ENCODE results near the gene PPP6R2. TPM values are rescaled to one million over a fixed set of nuclear protein-coding genes. Genes with fewer than 3 reads are reported as not detected.
"Not testable (repeated sequence)": the region's sequence is repeated elsewhere in the genome, so short reads cannot be mapped to it uniquely, and the experiment has no call there.

Gene PPP6R2
- total RNA-seq, 1 donor from 2014 or later, result 65.4 TPM

GRCh38 chr22:50315289-50316113, 27.6 kb upstream of the PPP6R2 start:
- DNase-seq (ENCODE audit: low spot score), result no peak
- ATAC-seq, result no peak

- DNase-seq (ENCODE audit: low spot score) (no peak), ATAC-seq (no peak)
Measured at GRCh38 chr22:50316114-50317065, 26.7 kb upstream of the PPP6R2 start.

GRCh38 chr22:50317178-50317577, 25.9 kb upstream of the PPP6R2 start:
- no peak for ATAC-seq
- no peak for DNase-seq (ENCODE audit: low spot score)

GRCh38 chr22:50317674-50318073, 25.5 kb upstream of the PPP6R2 start:
- no peak for DNase-seq (ENCODE audit: low spot score)
- no peak for ATAC-seq

GRCh38 chr22:50318356-50318697, 24.8 kb upstream of the PPP6R2 start:
- ATAC-seq (no peak), DNase-seq (ENCODE audit: low spot score) (no peak)

- ATAC-seq, result no peak
- no peak for DNase-seq (ENCODE audit: low spot score)
Measured at GRCh38 chr22:50318698-50319411, 24.3 kb upstream of the PPP6R2 start.

GRCh38 chr22:50319503-50319951, 23.6 kb upstream of the PPP6R2 start:
- no peak for DNase-seq (ENCODE audit: low spot score)
- no peak for ATAC-seq

- ATAC-seq (no peak), DNase-seq (ENCODE audit: low spot score) (no peak)
Measured at GRCh38 chr22:50320116-50320515, 23.0 kb upstream of the PPP6R2 start.

- DNase-seq (ENCODE audit: low spot score) (no peak), ATAC-seq (no peak)
Measured at GRCh38 chr22:50320671-50321325, 22.3 kb upstream of the PPP6R2 start.

GRCh38 chr22:50322382-50323104, 20.6 kb upstream of the PPP6R2 start:
- peak; percentile 35 for ATAC-seq
- not testable (repeated sequence) for DNase-seq (ENCODE audit: low spot score)

GRCh38 chr22:50323900-50324299, 19.2 kb upstream of the PPP6R2 start:
- no peak for DNase-seq (ENCODE audit: low spot score)
- ATAC-seq, result no peak

- DNase-seq (ENCODE audit: low spot score) (no peak), ATAC-seq (no peak)
Measured at GRCh38 chr22:50325444-50326224, 17.5 kb upstream of the PPP6R2 start.

- no peak for ATAC-seq
- no peak for DNase-seq (ENCODE audit: low spot score)
Measured at GRCh38 chr22:50326225-50326955, 16.7 kb upstream of the PPP6R2 start.

- peak; percentile 82 for DNase-seq (ENCODE audit: low spot score)
- ATAC-seq, result peak; percentile 95
Measured at GRCh38 chr22:50326956-50327710, 16.0 kb upstream of the PPP6R2 start, which contains the start of gene DENND6B. Gene DENND6B (minus strand): TSS chr22:50327012. CDS start chr22:50326988, 24 bp downstream.

GRCh38 chr22:50327711-50328019, 15.5 kb upstream of the PPP6R2 start:
- no peak for ATAC-seq
- no peak for DNase-seq (ENCODE audit: low spot score)

- no peak for DNase-seq (ENCODE audit: low spot score)
- no peak for ATAC-seq
Measured at GRCh38 chr22:50329236-50329635, 13.9 kb upstream of the PPP6R2 start.

- not testable (repeated sequence) for ATAC-seq; DNase-seq (ENCODE audit: low spot score)
Measured at GRCh38 chr22:50334433-50334832, 8.7 kb upstream of the PPP6R2 start.

Measured in left lobe of liver (tissue), 2 donors.